ENCODE results near the gene MLN. TPM values are rescaled to one million over a fixed set of nuclear protein-coding genes. Genes with fewer than 3 reads are reported as not detected.

Gene MLN
- total and polyA plus RNA-seq, 2 donors (not counting 1 experiment from before 2014, with no cell fraction given), result not detected

DNA sequence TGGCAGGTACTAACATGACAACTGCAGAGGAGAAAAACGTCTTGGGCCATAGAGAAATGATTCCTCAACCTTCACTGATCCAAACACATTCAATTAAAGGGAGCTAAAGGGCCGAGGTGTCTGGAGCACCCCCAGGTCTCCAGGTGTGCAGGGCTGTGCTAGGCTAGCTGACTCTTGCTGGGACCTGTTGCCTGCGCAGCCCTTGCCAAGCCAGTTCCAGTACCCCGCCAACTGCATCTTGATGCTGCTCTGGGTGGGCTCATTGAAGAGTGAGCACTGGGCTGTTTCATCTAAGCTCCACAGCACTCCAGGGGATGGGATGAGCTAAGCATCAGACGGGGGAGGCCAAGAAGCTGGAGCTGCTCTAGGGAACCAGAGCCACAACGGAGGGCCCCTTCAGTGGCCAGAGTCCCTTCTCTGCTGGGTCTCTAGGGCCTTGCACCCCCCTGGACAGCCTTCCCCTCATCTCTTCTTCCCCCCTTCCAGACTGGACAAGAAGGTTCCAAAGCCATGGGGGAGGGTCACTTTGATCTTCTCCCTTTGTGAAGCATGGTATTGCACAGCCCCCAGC, 30.8 kb downstream of the MLN start:
- ATAC-seq (ENCODE audit: low read depth) (no peak), DNase-seq (no peak)
- Mint-ChIP-seq H3K9me3 (ENCODE audit: insufficient read depth) (no peaks in the 10 kb centered on the region), H3K4me1 (peaks cover 10% of the 10 kb centered on the region), H3K27ac (no peak overlapping the region), H3K27me3 (peaks cover 3% of the 10 kb centered on the region), H3K4me3 (no peak overlapping the region)
- Histone ChIP-seq H2AFZ (ENCODE audit: insufficient read depth, low read depth, low read length, poor library complexity, severe bottlenecking) (no peak overlapping the region), H3K79me2 (ENCODE audit: control insufficient read depth, insufficient read depth, low read length) (no peaks in the 10 kb centered on the region), H3K4me3 (ENCODE audit: control extremely low read depth in 1 of 5, extremely low read depth in 1 of 5, insufficient read depth in 1 of 5, low read depth in 2 of 5, low read length in 4 of 5) (no peak overlapping the region), H3K9ac (ENCODE audit: low read length) (no peak overlapping the region), H3K4me1 (ENCODE audit: control insufficient read depth in 2 of 2, insufficient read depth in 2 of 2, low read length in 2 of 2) (peaks cover 0 to 6% of the 10 kb centered on the region in 2 donors), H4K20me1 (ENCODE audit: control insufficient read depth, insufficient read depth, low read length, poor library complexity, severe bottlenecking) (peaks cover 44% of the 10 kb centered on the region), H3K27ac (ENCODE audit: low read length in 2 of 2) (no peak overlapping the region), H3K4me2 (replicated peaks; ENCODE audit: low read depth, low read length, poor library complexity, severe bottlenecking) (no peak overlapping the region), H3K36me3 (replicated peaks in 1 of 2; ENCODE audit: control extremely low read depth in 1 of 2, control insufficient read depth in 1 of 2, extremely low read depth in 1 of 2, insufficient read depth in 2 of 2, low read length in 1 of 2) (peaks cover 5 to 53% of the 10 kb centered on the region in 2 experiments), H3K9me3 (ENCODE audit: control extremely low read depth in 1 of 3, control insufficient read depth in 2 of 3, insufficient read depth in 1 of 3, low read length in 2 of 3) (no peaks in the 10 kb centered on the region), H3K27me3 (replicated peaks in 1 of 4; ENCODE audit: control extremely low read depth in 1 of 4, control insufficient read depth in 3 of 4, insufficient read depth in 4 of 4, low read length in 3 of 4) (peaks cover 0 to 7% (median 0%) of the 10 kb centered on the region in 4 experiments)
- ChIA-PET CTCF (interaction anchor here (0.6 to 8.1 kb wide), 6 partner anchors 8 to 382 kb away, joined by 3 to 81 read pairs (median 32); partner anchors contain the start of gene LEMD2), POLR2A (no interaction called here)
- no peak for TF ChIP-seq EZH2 (IDR thresholded peaks at IDR 0.05; ENCODE audit: borderline replicate concordance, insufficient read depth, low read depth, low read length, poor library complexity, severe bottlenecking)
- TF ChIP-seq, protein P1, sequence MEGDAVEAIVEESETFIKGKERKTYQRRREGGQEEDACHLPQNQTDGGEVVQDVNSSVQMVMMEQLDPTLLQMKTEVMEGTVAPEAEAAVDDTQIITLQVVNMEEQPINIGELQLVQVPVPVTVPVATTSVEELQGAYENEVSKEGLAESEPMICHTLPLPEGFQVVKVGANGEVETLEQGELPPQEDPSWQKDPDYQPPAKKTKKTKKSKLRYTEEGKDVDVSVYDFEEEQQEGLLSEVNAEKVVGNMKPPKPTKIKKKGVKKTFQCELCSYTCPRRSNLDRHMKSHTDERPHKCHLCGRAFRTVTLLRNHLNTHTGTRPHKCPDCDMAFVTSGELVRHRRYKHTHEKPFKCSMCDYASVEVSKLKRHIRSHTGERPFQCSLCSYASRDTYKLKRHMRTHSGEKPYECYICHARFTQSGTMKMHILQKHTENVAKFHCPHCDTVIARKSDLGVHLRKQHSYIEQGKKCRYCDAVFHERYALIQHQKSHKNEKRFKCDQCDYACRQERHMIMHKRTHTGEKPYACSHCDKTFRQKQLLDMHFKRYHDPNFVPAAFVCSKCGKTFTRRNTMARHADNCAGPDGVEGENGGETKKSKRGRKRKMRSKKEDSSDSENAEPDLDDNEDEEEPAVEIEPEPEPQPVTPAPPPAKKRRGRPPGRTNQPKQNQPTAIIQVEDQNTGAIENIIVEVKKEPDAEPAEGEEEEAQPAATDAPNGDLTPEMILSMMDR (IDR thresholded peaks at IDR 0.05), result no peak
- WGBS (ENCODE audit: insufficient coverage), result 97% methylated on average over 6 of the region's 6 CpGs
- intact Hi-C loops (cut with micrococcal nuclease), result no loop called here

DNA sequence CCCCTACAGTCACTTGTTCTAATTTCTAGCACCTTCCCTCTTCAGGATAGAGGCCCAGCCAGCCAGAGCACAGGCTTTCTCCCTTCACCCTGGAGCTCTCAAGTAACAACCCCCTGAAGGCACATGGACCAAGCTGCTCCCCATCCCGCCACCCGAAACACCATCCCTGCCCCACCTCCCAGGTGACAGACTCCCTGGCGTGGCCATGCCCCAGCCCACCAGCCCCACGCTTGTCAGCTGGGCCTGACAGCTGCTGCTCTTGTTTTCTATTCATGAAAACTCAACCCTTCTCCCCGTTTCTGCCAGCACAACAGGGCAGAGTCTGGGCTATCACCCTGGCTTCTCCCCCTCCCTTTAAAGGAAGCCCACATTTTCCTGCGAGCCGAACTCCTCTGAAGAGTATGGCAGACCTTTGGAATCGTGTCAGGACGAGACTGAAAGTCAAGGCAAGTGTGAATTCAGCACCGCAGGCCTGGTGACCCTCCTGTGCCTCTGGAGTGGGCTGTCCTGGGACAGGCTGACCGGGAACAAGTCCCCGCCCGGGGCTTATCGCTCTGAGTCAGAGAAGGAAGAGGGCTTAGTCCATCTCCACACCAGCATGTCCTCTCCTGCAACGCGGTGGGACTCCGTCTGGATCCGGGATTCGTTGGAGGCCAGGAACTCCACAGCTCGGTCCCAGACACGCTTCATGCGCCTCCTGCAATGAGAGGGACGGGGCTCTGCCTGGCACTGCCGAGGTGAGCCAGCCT, 31.5 kb downstream of the MLN start:
- ChIA-PET POLR2A (no interaction called here), CTCF (interaction anchor here (0.5 to 8.1 kb wide), 22 partner anchors 9 to 1574 kb away, joined by 3 to 81 read pairs (median 4); partner anchors contain the start of gene LEMD2)
- no peak for DNase-seq
- H2AFZ ChIP-seq (ENCODE audit: insufficient read depth, low read depth, low read length, poor library complexity, severe bottlenecking), result no peak overlapping the region
- H3K27me3 ChIP-seq (replicated peaks in 1 of 4; ENCODE audit: control extremely low read depth in 1 of 4, control insufficient read depth in 3 of 4, insufficient read depth in 4 of 4, low read length in 3 of 4), result peaks cover 0 to 7% (median 0%) of the 10 kb centered on the region in 4 experiments
- TF ChIP-seq, protein P1 (IDR thresholded peaks at IDR 0.05), result no peak
- TF ChIP-seq EZH2 (IDR thresholded peaks at IDR 0.05; ENCODE audit: borderline replicate concordance, insufficient read depth, low read depth, low read length, poor library complexity, severe bottlenecking), result no peak
- Mint-ChIP-seq H3K27me3 (peaks cover 6% of the 10 kb centered on the region), H3K4me1 (peaks cover 10% of the 10 kb centered on the region), H3K27ac (no peak overlapping the region), H3K4me3 (no peak overlapping the region), H3K9me3 (ENCODE audit: insufficient read depth) (no peaks in the 10 kb centered on the region)
- H3K4me3 ChIP-seq (ENCODE audit: control extremely low read depth in 1 of 5, extremely low read depth in 1 of 5, insufficient read depth in 1 of 5, low read depth in 2 of 5, low read length in 4 of 5), result no peak overlapping the region
- H4K20me1 ChIP-seq (ENCODE audit: control insufficient read depth, insufficient read depth, low read length, poor library complexity, severe bottlenecking), result peaks cover 37% of the 10 kb centered on the region
- WGBS (ENCODE audit: insufficient coverage), result 93% methylated on average over 20 of the region's 24 CpGs
- H3K9me3 ChIP-seq (ENCODE audit: control extremely low read depth in 1 of 3, control insufficient read depth in 2 of 3, insufficient read depth in 1 of 3, low read length in 2 of 3), result peaks cover 0 to 1% (median 0%) of the 10 kb centered on the region in 3 donors
- no peak for ATAC-seq (ENCODE audit: low read depth)
- H3K36me3 ChIP-seq (replicated peaks in 1 of 2; ENCODE audit: control extremely low read depth in 1 of 2, control insufficient read depth in 1 of 2, extremely low read depth in 1 of 2, insufficient read depth in 2 of 2, low read length in 1 of 2), result peaks cover 5 to 45% of the 10 kb centered on the region in 2 experiments
- H3K9ac ChIP-seq (ENCODE audit: low read length), result no peak overlapping the region
- intact Hi-C loops (cut with micrococcal nuclease), result no loop called here
- H3K79me2 ChIP-seq (ENCODE audit: control insufficient read depth, insufficient read depth, low read length), result no peaks in the 10 kb centered on the region
- H3K4me2 ChIP-seq (replicated peaks; ENCODE audit: low read depth, low read length, poor library complexity, severe bottlenecking), result no peak overlapping the region
- peaks cover 0 to 6% of the 10 kb centered on the region in 2 donors for H3K4me1 ChIP-seq (ENCODE audit: control insufficient read depth in 2 of 2, insufficient read depth in 2 of 2, low read length in 2 of 2)
- no peak overlapping the region for H3K27ac ChIP-seq (ENCODE audit: low read length in 2 of 2)

All from B cell (primary cell).